Calu3 (cell line): ENCODE results near the gene GPX5. TPM values are rescaled to one million over a fixed set of nuclear protein-coding genes. Genes with fewer than 3 reads are reported as not detected.

ENCODE experiments used
- BruUV-seq: library from RNA; stranded (reverse); fragments of 400-500 nt; replicated peaks from 2 replicates; lab custom pipeline; 2021; lab: Mats Ljungman, UMichigan
- CTCF ChIA-PET: fragments of 300-600 bp; sonication (Branson Sonifier 250); formaldehyde crosslinking; loops from one replicate; lab custom pipeline; 2022; ENCODE audit warnings: antibody characterized with exemption; lab: Charles Lee
- DNase-seq: peaks from one replicate; pipeline ENCODE4 v3.0.0; 2022
- H3K27ac Mint-ChIP-seq: one replicate; pipeline ENCODE4 v1.8.0; 2022; ENCODE audit warnings: mixed read lengths; ENCODE audit not compliant: unreplicated experiment
- H3K27me3 Mint-ChIP-seq: one replicate; pipeline ENCODE4 v1.8.0; 2022; ENCODE audit warnings: mixed read lengths; ENCODE audit not compliant: unreplicated experiment
- H3K36me3 Mint-ChIP-seq: one replicate; pipeline ENCODE4 v1.8.0; 2022; ENCODE audit warnings: mild to moderate bottlenecking, moderate library complexity, mixed read lengths; ENCODE audit not compliant: insufficient read depth, unreplicated experiment
- H3K4me1 Mint-ChIP-seq: one replicate; pipeline ENCODE4 v1.8.0; 2022; ENCODE audit warnings: mild to moderate bottlenecking, low read depth, mixed read lengths; ENCODE audit not compliant: unreplicated experiment
- H3K4me3 Mint-ChIP-seq: one replicate; pipeline ENCODE4 v1.8.0; 2022; ENCODE audit warnings: mild to moderate bottlenecking, low read depth, moderate library complexity, mixed read lengths; ENCODE audit not compliant: unreplicated experiment
- H3K9me3 Mint-ChIP-seq: one replicate; pipeline ENCODE4 v1.8.0; 2022; ENCODE audit warnings: low read depth, mixed read lengths; ENCODE audit not compliant: unreplicated experiment
- intact Hi-C: fragments of 100-400 bp; cut with micrococcal nuclease; formaldehyde crosslinking; loops from one replicate; pipeline ENCODE4 v1.10.0; 2022; ENCODE audit not compliant: unreplicated experiment
- total RNA-seq: library from RNA; stranded (reverse); gene quantifications from 2 replicates; pipeline ENCODE4 v1.2.3, GENCODE V29; 2022
- TF ChIP-seq, protein P1 (sequence below): fragments of 200-600 bp; IDR thresholded peaks from one replicate; pipeline ENCODE4 v1.8.0; 2022; ENCODE audit warnings: antibody characterized with exemption; ENCODE audit not compliant: unreplicated experiment

The GPX5 gene
- total RNA-seq, 1 experiment from 2014 or later: not detected

DNA sequence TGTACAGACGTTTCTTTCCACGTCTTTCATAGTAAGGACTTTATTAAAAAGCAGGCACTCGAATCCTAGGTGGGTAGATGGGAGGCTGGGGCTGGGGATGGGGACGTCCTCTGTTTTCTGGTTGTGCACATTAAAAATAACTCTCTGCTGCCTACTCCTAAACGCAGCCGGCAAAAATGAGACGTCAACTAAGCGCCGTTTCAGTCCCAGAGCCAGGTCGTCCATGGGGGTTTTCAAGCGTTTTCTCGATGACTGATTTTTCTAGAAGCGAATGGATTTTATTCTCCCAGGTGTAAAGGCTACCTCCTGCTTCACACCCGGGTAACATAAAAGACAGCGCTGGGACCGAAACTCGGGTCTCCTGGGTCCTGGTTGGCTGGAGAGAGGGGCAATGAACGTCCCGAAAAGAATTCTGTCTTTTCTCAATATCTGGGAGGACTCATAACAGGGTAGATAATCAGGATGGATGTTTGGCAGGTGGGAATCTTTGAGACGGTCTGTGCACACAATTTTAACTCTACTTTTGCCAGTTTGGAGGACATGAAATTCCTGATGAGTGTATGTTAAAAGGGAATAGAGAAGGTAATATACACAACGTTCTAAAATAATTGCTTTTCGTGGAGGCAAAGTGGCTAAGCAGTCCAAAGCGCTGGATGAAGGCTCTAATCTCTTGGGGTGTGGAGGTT lies 35.3 kb upstream of the GPX5 start:
- Mint-ChIP-seq H3K27ac (no peak overlapping the region), H3K4me3 (peak overlapping the region; percentile 45), H3K27me3 (peaks cover 21% of the 10 kb centered on the region), H3K36me3 (no peaks in the 10 kb centered on the region), H3K4me1 (no peaks in the 10 kb centered on the region), H3K9me3 (no peaks in the 10 kb centered on the region)
- BruUV-seq: no TSS peak
- CTCF ChIA-PET: no interaction called here
- intact Hi-C loops: no loop called here
- TF ChIP-seq, protein P1, sequence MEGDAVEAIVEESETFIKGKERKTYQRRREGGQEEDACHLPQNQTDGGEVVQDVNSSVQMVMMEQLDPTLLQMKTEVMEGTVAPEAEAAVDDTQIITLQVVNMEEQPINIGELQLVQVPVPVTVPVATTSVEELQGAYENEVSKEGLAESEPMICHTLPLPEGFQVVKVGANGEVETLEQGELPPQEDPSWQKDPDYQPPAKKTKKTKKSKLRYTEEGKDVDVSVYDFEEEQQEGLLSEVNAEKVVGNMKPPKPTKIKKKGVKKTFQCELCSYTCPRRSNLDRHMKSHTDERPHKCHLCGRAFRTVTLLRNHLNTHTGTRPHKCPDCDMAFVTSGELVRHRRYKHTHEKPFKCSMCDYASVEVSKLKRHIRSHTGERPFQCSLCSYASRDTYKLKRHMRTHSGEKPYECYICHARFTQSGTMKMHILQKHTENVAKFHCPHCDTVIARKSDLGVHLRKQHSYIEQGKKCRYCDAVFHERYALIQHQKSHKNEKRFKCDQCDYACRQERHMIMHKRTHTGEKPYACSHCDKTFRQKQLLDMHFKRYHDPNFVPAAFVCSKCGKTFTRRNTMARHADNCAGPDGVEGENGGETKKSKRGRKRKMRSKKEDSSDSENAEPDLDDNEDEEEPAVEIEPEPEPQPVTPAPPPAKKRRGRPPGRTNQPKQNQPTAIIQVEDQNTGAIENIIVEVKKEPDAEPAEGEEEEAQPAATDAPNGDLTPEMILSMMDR: no peak
- no peak for DNase-seq

GRCh38 chr6:28491984-28492317 lies 33.7 kb upstream of the GPX5 start:
- no peak for DNase-seq
- no peaks in the 10 kb centered on the region for H3K4me1 Mint-ChIP-seq
- intact Hi-C loops: no loop called here
- H3K9me3 Mint-ChIP-seq: no peaks in the 10 kb centered on the region
- no peak overlapping the region for H3K4me3 Mint-ChIP-seq
- peaks cover 8% of the 10 kb centered on the region for H3K27me3 Mint-ChIP-seq
- no peak overlapping the region for H3K27ac Mint-ChIP-seq
- CTCF ChIA-PET: no interaction called here
- H3K36me3 Mint-ChIP-seq: no peaks in the 10 kb centered on the region
- BruUV-seq: no TSS peak
- TF ChIP-seq, protein P1: no peak

- intact Hi-C loops: loop anchor here (1.0 kb wide), 2 partner anchors 84 to 188 kb away; no protein-coding TSS in a partner anchor
- TF ChIP-seq, protein P1: no peak
- CTCF ChIA-PET: interaction anchor here (0.8 to 1.4 kb wide), 8 partner anchors 37 to 187 kb away, joined by 3 to 22 read pairs (median 4); a partner anchor contains a TSS
- Mint-ChIP-seq H3K4me3 (no peak overlapping the region), H3K27ac (no peak overlapping the region), H3K4me1 (no peaks in the 10 kb centered on the region), H3K9me3 (no peaks in the 10 kb centered on the region), H3K36me3 (no peaks in the 10 kb centered on the region), H3K27me3 (no peaks in the 10 kb centered on the region)
- DNase-seq: no peak
- no TSS peak for BruUV-seq
Observed at GRCh38 chr6:28496099-28496779, 29.4 kb upstream of the GPX5 start.

GRCh38 chr6:28497306-28497705 lies 28.4 kb upstream of the GPX5 start:
- TF ChIP-seq, protein P1: no peak
- no peak for DNase-seq
- CTCF ChIA-PET: no interaction called here
- intact Hi-C loops: no loop called here
- no TSS peak for BruUV-seq
- no peaks in the 10 kb centered on the region for H3K9me3 Mint-ChIP-seq
- H3K36me3 Mint-ChIP-seq: no peaks in the 10 kb centered on the region
- H3K27ac Mint-ChIP-seq: no peak overlapping the region
- no peak overlapping the region for H3K4me3 Mint-ChIP-seq
- H3K27me3 Mint-ChIP-seq: no peaks in the 10 kb centered on the region
- H3K4me1 Mint-ChIP-seq: no peaks in the 10 kb centered on the region
